GM18520 (cell line): Measurements from ENCODE around the gene NLRC5.
"Not testable (repeated sequence)": the region's sequence is repeated elsewhere in the genome, so short reads cannot be mapped to it uniquely, and the experiment has no call there.

ENCODE experiments used
- ATAC-seq: cut with Tn5 transposase; IDR thresholded peaks from one replicate; pipeline ENCODE4 v1.9.1; 2021; ENCODE audit not compliant: unreplicated experiment

Gene NLRC5

GRCh38 chr16:56998352-56998751, 9.0 kb downstream of the NLRC5 start:
- ATAC-seq: no peak

GRCh38 chr16:56998861-56999260, 9.5 kb downstream of the NLRC5 start:
- ATAC-seq: no peak

GRCh38 chr16:56999409-57000270, 10.3 kb downstream of the NLRC5 start:
- no peak for ATAC-seq

- ATAC-seq: no peak
These were observed 11.1 kb downstream of the NLRC5 start for GRCh38 chr16:57000271-57001025.

GRCh38 chr16:57001026-57001679, 11.8 kb downstream of the NLRC5 start:
- no peak for ATAC-seq

- ATAC-seq: no peak
These were observed 14.4 kb downstream of the NLRC5 start for GRCh38 chr16:57003439-57004386.

- no peak for ATAC-seq
These were observed 15.3 kb downstream of the NLRC5 start for GRCh38 chr16:57004387-57005250.

GRCh38 chr16:57005597-57005996, 16.2 kb downstream of the NLRC5 start:
- not testable (repeated sequence) for ATAC-seq

GRCh38 chr16:57007050-57007449, 17.7 kb downstream of the NLRC5 start:
- ATAC-seq: no peak

GRCh38 chr16:57007530-57007929, 18.2 kb downstream of the NLRC5 start:
- no peak for ATAC-seq

- no peak for ATAC-seq
These were observed 19.1 kb downstream of the NLRC5 start for GRCh38 chr16:57008440-57008839.

GRCh38 chr16:57009643-57010170, 20.4 kb downstream of the NLRC5 start:
- no peak for ATAC-seq

GRCh38 chr16:57012353-57012752, 23.0 kb downstream of the NLRC5 start:
- no peak for ATAC-seq

- ATAC-seq: no peak
These were observed 23.9 kb downstream of the NLRC5 start for GRCh38 chr16:57013229-57013628.

- no peak for ATAC-seq
These were observed 24.5 kb downstream of the NLRC5 start for GRCh38 chr16:57013902-57014301.

GRCh38 chr16:57016301-57016700, 26.9 kb downstream of the NLRC5 start:
- no peak for ATAC-seq

- ATAC-seq: no peak
These were observed 27.5 kb downstream of the NLRC5 start for GRCh38 chr16:57016831-57017230.

GRCh38 chr16:57017251-57017650, 27.9 kb downstream of the NLRC5 start:
- no peak for ATAC-seq

- ATAC-seq: no peak
These were observed 30.4 kb downstream of the NLRC5 start for GRCh38 chr16:57019746-57020145.
